GM12892 (cell line): Measurements from ENCODE around the gene CD8B.

ENCODE experiments used
- POLR2A ChIP-seq: IDR thresholded peaks from 2 replicates; pipeline ENCODE4 v1.6.1; 2011; ENCODE audit warnings: low read depth, low read length, control low read depth
- POLR2AphosphoS5 ChIP-seq: IDR thresholded peaks from 2 replicates; pipeline ENCODE4 v1.6.1; 2011; ENCODE audit warnings: low read depth, low read length, control low read depth
- TAF1 ChIP-seq: IDR thresholded peaks from 2 replicates; pipeline ENCODE4 v1.6.1; 2011; ENCODE audit warnings: low read depth, mild to moderate bottlenecking, control low read depth, low read length, borderline replicate concordance

GRCh38 chr2:86821842-86822241 is 39.8 kb downstream of the CD8B start:
- TF ChIP-seq POLR2A: no peak
- no peak for TF ChIP-seq TAF1
- TF ChIP-seq POLR2AphosphoS5: no peak
